HG03060 (cell line): ENCODE results near the gene SNRPD3.
"Not testable (repeated sequence)": the region's sequence is repeated elsewhere in the genome, so short reads cannot be mapped to it uniquely, and the experiment has no call there.

Source experiments
- ATAC-seq: cut with Tn5 transposase; IDR thresholded peaks from one replicate; pipeline ENCODE4 v1.9.1; 2021; ENCODE audit warnings: low read depth, moderate number of reproducible peaks; ENCODE audit not compliant: unreplicated experiment

Gene SNRPD3

GRCh38 chr22:24589518-24590030 lies 33.8 kb downstream of the SNRPD3 start:
- ATAC-seq = no peak

DNA sequence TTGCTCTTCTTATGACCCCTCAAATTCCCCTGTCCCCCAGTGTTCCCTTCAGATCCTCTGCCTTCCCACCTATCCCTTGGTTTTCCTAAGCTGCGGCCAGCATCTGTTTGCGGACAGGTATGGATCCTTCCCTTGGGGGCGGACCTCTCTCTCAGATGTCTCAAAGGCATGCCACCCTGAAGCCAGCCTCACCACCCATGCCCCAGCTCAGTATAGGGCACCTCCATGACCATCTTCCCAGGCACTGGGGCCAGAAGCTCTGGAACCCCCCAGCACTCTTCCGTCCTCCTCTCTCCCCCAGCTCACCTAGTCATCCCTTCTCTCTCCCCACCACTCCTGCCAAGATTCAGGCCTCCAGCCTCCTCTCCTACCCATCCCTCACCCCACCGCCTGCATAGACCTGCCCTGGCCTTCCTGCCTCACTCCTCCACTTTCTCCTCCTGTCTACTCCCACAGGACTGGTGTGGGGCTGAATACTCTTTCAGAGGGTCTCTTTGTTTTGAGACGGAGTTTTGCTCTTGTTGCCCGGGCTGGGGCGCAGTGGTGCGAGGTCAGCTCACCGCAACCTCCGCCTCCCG lies 34.9 kb downstream of the SNRPD3 start:
- ATAC-seq = no peak

DNA sequence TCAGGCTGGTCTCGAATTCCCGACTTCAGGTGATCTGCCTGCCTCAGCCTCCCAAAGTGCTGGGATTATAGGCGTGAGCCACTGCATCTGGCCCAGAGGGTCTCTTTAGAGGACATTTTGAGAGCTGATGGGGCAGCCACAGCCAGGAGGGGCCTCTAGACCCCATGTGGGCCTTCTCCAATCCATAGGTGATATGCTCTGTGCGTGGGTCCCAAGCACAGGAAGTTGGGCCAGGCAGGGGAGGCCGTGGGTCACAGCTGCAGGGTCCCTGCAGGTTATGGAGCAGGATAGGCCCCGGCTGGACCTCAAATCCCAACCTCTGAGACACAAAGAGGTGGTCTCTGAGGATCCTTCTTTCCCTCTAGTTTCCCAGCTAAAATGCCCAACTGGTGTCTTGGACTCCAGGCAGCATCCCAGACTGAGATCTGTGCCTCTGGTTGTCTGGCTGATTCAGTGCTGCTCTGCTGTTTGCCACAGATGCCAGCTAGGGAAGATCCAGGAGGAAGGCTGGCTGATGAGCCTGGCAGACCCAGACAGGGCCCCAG lies 35.6 kb downstream of the SNRPD3 start:
- ATAC-seq = no peak

DNA sequence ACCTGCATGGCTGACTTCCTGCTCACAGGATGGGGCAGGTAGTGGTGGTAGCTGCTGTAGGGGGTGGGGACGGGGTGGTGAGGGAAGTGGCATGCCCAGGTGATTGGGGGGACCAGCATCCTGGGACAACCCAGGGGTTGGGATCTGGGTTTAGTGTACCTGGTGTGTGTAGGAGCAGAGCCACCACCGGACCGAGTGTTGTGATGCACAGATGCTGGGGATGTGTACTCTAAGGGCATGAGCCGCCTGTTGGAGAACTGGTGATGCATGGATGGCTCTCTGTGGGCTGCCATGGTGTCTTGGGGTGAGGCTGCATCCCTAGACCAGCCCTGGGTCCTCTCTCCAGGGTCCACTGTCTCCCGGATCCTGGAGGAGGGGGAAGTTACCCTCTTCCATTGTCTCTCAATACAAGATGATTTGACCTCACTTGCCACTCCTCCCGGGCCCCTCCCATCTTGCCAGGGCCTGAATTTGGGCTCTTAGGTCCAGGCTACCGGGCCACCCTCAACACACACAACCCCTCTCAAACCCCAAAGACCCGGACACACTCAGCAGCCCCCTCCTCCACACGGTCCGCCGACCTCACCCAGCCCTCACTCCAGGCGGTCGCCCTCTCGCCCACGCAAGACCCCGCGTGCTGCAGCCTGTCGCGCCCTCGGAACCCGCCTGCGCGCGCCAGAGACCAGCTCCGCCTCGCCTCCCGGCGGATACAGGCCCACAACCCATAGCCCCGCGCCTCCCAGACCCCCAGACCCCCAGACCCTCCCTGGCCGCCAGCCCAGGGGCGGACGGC lies 36.5 kb downstream of the SNRPD3 start:
- no peak for ATAC-seq

DNA sequence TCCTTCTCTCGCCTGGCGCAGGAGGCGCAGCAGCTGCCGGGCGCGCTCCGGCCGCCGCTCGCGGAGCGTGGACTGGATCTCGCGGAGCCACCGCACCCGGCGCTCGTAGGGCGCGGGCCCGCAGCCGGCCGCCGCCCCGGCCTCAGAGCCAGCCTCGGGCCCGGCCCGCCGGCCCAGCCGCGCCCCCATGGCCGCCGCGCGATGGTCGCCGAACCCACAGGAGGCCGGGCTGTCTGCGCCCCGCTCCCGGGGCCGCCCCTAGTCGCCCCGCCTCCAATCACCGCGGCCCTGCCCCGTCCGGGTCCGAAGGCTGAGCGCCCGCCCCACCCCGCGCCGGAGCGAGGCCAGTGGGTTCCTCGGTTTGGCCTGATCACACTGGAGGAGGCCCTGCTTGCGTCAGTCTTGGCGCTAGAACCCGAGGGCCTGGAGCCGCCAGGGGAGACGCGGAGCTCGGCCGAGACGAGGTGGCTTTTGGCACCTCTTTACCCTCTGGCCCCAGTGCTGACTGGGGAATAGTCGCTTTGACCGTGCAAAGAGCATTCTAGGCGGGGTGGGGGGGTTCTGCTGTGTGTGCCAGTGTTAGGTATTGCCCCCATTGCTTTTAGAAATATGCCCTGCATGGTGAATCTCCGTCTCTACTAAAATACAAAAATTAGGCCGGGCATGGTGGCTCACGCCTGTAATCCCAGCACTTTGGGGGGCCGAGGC lies 37.2 kb downstream of the SNRPD3 start, which contains the start of gene LRRC75B:
Gene LRRC75B, minus strand, starts transcription at position 223 of the 708 bp plus-strand sequence. Its CDS starts 34 bp downstream, at position 189.
- ATAC-seq = no peak

- ATAC-seq = not testable (repeated sequence)
Observed at GRCh38 chr22:24593559-24593835, 37.7 kb downstream of the SNRPD3 start.

DNA sequence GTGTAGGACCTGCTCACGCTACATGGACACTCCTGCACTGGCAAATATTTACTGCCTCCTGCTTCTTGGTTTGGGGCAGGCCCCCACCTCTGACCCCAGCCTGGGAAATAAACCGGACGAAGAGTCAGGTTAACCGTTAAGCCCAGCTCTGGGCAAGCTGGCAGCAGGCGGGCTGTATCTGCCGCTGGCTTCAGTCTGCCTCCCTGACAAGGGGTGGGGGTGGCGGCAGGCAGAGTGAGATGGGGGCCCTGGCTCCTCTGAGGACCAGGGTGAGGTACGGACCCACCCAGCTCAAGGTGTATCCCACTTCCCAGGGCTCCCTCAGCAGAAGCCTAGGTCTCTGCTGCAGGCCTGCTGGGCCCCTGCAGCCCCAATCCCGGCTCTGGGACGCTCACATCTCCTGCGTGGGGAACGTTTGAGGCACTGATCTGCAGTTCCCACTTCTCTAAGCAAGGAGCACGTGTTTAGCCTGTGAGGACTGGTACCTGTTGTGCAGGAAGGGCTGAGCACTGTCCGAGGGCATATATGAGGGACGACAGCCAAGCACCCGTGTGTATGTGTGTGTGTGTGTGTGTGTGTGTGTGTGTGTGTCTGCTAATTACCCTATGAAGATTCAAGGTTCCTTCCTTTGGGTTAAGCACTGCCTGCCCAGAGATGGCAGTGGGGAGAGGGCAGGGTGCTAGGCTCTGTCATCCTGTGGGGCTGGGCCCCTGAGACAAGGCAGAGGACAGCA lies 38.2 kb downstream of the SNRPD3 start:
- no peak for ATAC-seq

GRCh38 chr22:24594569-24595120 lies 38.8 kb downstream of the SNRPD3 start:
- ATAC-seq = no peak

- ATAC-seq = no peak
Observed at GRCh38 chr22:24595228-24595627, 39.4 kb downstream of the SNRPD3 start.

DNA sequence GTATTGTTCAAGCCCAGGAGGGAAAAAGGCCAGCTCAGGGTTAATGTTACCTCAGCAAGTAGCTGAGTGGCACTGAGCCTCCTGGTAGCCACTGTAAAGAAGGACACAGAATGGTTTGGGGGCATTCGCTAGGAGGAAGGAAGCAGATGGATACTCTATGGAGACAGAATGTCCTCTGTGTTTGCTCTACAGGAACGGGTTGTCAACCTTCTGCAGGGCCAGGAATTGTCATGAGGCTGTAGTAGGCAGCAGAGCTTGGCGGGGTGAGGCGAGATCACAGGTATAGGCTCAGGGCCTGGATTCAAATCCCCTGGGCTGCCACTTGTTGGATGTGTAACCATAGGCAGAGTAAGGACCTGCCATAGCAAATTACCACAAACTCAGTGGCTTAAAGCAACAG lies 40.1 kb downstream of the SNRPD3 start:
- no peak for ATAC-seq

- not testable (repeated sequence) for ATAC-seq
Observed at GRCh38 chr22:24597076-24597475, 41.3 kb downstream of the SNRPD3 start.

DNA sequence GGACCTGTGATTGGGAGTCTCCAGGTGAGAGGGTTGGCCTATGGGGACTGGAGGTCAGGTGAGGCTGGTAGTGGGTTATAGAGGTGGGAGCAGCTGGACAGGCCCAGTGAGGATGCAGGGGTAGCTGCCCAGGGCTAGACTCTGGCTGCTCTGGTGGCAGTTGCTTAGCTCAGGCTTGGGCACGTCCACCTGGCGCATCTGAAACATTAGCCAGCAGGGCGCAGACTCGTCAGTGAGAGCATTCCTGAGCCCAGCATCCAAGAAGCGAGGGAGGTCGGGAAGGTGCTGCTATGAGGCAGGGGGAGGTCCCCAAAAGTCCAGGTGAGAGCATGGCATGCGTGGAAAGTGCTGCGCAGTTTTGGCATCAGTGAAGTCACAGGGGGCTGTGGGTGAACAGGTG lies 43.7 kb downstream of the SNRPD3 start:
- ATAC-seq = no peak

DNA sequence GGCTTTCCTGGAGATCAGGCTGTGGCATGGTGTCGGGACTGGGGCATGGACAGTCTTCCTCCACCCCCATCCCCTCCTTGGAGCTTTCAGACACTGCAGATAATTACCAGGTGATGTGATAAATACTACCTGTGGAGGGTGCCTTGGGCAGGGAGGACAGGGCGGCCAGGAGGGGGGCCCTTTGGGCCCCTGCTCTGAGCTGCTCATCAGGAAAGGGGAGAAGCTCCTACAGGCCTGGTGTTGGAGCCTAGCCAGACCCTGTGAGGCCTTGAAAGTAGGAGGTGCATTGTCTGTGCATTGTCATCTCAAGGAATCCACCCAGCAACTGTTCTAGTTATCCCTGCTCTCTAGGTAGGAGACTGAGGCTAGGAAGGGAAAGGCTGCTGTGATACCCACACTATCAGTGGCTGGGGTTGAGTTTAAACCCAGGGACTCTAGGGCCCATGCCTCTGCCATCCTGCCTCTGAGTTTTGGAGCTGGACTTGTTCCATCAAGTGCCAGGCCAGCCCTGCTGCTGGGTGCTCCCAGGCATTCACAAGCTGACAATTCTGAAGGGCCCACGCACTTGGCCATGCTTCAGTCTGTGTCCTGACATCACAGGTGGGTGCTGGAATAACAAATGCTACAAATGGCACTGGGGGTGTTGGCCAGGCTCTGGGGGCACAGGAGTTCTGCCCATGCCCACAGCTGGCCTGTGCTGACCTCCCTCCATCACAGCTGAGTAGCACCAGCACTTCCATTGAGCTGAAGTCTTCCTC lies 44.3 kb downstream of the SNRPD3 start:
- ATAC-seq = not testable (repeated sequence)

DNA sequence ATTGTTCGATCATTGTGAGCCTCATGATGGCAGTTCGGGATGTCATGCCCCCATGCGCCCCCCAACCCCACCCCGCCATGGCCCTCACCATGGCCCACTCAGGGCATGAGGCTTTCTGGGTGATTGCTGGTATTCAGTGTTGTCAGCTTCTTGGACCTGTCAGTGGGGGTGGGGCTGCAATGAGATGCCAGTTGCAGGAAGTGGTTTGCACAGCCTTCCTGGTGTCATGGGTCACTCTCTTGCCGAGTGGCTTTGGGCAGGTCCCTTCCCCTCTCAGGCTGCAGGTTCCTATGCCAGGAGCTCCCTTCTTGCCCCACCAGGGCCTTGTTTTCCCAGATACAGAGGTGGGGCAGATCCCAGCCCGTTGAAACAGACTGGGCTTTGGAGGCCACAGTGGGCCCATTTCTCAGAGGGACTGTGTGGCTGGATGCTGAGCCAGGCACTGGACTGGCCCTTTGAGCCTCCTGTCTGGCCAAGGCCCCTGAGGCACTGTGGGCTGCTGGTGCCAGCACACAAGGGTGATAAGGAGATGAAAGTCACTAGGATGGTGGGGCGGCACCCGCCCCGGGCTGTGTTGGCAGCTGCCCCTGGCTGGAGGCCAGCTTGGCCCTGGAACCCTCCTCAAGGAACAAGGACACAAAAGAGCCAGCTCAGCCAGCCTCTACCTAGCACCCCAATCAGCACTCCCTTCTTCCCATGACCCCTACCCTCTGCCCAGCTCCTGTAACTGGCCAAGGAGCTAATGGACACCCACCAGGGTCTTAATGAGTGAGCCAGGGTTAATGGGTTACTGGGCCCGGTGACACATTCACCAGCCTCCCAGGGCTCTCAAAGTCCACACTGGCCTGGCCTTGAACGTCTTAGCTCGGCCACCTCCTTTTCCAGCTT lies 45.7 kb downstream of the SNRPD3 start:
- ATAC-seq = no peak

DNA sequence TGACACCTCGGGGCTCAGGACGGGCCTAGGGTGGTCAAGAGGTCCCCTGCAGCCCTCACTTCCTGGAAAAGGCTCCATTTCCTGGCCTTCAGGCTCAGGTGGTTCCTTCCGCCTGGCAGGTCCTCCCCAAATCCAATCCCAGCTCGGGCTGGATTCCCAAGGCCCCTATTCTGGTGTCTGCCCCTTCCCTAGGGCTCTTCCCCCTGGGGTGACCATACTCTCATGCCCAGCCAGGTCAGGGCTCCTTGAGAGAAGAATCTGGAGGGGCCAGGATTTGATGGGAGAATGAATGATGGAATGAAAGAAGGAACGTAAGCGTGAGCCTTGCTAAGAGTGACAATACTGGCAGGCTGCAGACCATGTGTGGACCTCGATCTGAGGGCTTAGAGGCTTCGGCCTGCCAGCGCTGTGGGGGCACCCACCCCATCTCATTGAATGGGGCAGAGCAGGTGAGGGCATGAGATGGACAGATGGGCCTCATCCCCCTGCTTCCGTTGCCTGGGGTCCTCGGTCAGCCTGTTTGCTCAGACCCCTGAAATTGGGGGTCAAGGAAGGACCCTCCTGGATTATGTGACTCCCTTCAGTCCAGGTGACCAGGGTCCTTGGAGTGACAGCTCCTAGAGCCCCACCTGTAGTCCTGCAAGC lies 46.4 kb downstream of the SNRPD3 start:
- not testable (repeated sequence) for ATAC-seq

DNA sequence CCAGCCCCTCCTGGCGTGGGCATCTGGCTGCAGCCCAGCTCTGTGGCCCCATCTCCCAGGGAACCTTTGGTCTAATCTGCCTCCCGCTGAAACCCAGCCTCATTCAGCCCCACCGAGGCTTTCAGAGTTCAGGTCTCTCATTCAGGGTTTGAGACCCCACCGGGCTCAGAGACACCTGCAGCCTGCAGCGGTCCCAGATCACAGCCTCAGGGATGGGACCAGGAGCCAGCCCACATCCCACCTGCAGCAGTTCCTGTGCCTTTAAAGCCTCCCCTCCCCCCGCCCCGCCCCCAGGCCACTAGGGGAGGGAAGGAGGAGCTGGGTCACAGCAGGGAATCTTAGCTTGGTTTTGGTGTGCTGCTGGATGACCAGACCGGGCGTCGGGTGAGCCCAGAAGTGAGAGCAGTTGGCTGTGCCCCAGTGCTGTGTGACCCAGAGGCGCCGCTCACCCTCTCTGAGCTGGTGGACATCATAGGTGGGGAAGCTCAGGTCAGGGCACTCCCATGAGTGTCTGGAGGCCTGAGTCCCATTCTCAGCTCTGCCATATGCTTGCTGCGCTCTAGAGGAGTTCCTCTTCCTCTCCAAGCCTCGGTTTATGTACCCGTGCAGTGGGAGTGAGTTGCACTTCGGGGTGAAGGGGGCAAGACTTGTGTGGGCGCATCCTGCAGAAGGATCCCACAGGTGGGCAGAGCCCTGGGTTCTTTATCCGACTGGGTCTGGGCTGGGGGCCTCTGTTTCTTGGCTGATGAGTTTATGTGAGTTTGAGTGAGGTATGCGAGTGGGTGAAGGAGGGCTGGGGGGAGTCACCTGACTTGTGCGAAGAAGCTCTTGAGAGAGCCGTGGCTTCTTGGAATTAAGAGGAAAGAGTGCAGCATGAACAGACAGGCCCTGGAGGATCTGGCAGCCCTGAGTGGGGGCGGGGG lies 47.3 kb downstream of the SNRPD3 start, which contains the start of gene GGT1:
Gene GGT1, plus strand, starts transcription at position 347 of the 923 bp plus-strand sequence. CDS start 7,889 bp downstream, outside the sequence.
- not testable (repeated sequence) for ATAC-seq
